ENCODE measurements around the gene RXFP4. TPM values are rescaled to one million over a fixed set of nuclear protein-coding genes. Genes with fewer than 3 reads are reported as not detected.

RXFP4 gene
- total and polyA plus RNA-seq, 9 of the 15 experiments (the other 6 are each of a cell fraction or from before 2014, with no cell fraction given) = 0.64 TPM; not detected in 8

- TF ChIP-seq MYNN (IDR thresholded peaks at IDR 0.05) (peak; percentile 60), MYNN (CRISPR knock-in tag; IDR thresholded peaks at IDR 0.05) (no peak), MEIS2 (IDR thresholded peaks at IDR 0.05; ENCODE audit: partially characterized antibody) (peak; percentile 24), KLF13 (tag; IDR thresholded peaks at IDR 0.05; ENCODE audit: borderline replicate concordance, low read depth) (no peak), HNRNPLL (IDR thresholded peaks at IDR 0.05; ENCODE audit: low read depth, low read length, poor library complexity, severe bottlenecking) (peak; percentile 72), POLR2B (IDR thresholded peaks at IDR 0.05; ENCODE audit: low read depth, partially characterized antibody) (peak; percentile 76), VEZF1 (CRISPR knock-in tag; IDR thresholded peaks at IDR 0.05) (peak; percentile 83), FIP1L1 (IDR thresholded peaks at IDR 0.05; ENCODE audit: low read depth, low read length, poor library complexity, severe bottlenecking) (peak; percentile 30), NR2C1 (IDR thresholded peaks at IDR 0.05) (peak; percentile 91), NR2C1 (tag; IDR thresholded peaks at IDR 0.05) (peak; percentile 93), STAT5A (IDR thresholded peaks at IDR 0.05; ENCODE audit: borderline replicate concordance, low read length) (0 out of 2 replicates have a peak, but pooled peaks have one; percentile 26), ZNF124 (CRISPR knock-in tag; IDR thresholded peaks at IDR 0.05) (no peak), CHD1 (IDR thresholded peaks at IDR 0.05; ENCODE audit: low read length) (no peak), ZNF778 (CRISPR knock-in tag; IDR thresholded peaks at IDR 0.05) (no peak), HDAC1 (IDR thresholded peaks at IDR 0.05) (no peak), SUPT5H (IDR thresholded peaks at IDR 0.05) (peak; percentile 45), TAF1 (IDR thresholded peaks at IDR 0.05; ENCODE audit: control insufficient read depth, extremely low read depth, insufficient read depth, low read length, severe bottlenecking) (peak; percentile 64), U2AF1 (optimal IDR thresholded peaks at IDR 0.05; ENCODE audit: low read depth, low read length) (no peak), TCF3 (CRISPR knock-in tag; IDR thresholded peaks at IDR 0.05) (peak; percentile 38; the same call in 1 of the 2 replicates)
- TF ChIP-seq, protein P1, sequence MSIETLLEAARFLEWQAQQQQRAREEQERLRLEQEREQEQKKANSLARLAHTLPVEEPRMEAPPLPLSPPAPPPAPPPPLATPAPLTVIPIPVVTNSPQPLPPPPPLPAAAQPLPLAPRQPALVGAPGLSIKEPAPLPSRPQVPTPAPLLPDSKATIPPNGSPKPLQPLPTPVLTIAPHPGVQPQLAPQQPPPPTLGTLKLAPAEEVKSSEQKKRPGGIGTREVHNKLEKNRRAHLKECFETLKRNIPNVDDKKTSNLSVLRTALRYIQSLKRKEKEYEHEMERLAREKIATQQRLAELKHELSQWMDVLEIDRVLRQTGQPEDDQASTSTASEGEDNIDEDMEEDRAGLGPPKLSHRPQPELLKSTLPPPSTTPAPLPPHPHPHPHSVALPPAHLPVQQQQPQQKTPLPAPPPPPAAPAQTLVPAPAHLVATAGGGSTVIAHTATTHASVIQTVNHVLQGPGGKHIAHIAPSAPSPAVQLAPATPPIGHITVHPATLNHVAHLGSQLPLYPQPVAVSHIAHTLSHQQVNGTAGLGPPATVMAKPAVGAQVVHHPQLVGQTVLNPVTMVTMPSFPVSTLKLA (conservative IDR thresholded peaks at IDR 0.05) = 0 out of 4 replicates have a peak, but pooled peaks of 1 of the 2 experiments have one; percentile 22
- TF ChIP-seq, protein P2, sequence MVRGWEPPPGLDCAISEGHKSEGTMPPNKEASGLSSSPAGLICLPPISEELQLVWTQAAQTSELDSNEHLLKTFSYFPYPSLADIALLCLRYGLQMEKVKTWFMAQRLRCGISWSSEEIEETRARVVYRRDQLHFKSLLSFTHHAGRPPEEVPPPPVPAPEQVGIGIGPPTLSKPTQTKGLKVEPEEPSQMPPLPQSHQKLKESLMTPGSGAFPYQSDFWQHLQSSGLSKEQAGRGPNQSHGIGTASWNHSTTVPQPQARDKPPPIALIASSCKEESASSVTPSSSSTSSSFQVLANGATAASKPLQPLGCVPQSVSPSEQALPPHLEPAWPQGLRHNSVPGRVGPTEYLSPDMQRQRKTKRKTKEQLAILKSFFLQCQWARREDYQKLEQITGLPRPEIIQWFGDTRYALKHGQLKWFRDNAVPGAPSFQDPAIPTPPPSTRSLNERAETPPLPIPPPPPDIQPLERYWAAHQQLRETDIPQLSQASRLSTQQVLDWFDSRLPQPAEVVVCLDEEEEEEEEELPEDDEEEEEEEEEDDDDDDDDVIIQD (CRISPR knock-in tag; IDR thresholded peaks at IDR 0.05) = no peak
- TF ChIP-seq, protein P3, sequence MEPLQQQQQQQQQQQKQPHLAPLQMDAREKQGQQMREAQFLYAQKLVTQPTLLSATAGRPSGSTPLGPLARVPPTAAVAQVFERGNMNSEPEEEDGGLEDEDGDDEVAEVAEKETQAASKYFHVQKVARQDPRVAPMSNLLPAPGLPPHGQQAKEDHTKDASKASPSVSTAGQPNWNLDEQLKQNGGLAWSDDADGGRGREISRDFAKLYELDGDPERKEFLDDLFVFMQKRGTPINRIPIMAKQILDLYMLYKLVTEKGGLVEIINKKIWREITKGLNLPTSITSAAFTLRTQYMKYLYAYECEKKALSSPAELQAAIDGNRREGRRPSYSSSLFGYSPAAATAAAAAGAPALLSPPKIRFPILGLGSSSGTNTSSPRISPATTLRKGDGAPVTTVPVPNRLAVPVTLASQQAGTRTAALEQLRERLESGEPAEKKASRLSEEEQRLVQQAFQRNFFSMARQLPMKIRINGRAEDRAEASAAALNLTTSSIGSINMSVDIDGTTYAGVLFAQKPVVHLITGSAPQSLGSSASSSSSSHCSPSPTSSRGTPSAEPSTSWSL (CRISPR knock-in tag; IDR thresholded peaks at IDR 0.05; ENCODE audit: borderline replicate concordance) = no peak
These were observed 30.0 kb upstream of the RXFP4 start, which contains the start of gene RIT1 (continued) for GRCh38 chr1:155911156-155912055.
